Left ventricle myocardium inferior (tissue), 1 donor: ENCODE data around the gene INTS11. TPM values are rescaled to one million over a fixed set of nuclear protein-coding genes. Genes with fewer than 3 reads are reported as not detected.
A peak's percentile ranks its signal among the peaks of the same experiment; 100 is the strongest.

Experiments
- DNase-seq: peaks from one replicate; pipeline ENCODE4 v3.0.0-alpha.2; 2020
- H3K27ac ChIP-seq: fragments of 200-600 bp; replicated peaks from 2 replicates; pipeline ENCODE4 v1.8.0; 2021
- H3K27me3 ChIP-seq: fragments of 200-600 bp; 2 replicates; pipeline ENCODE4 v1.8.0; 2021; ENCODE audit warnings: low read depth
- H3K36me3 ChIP-seq: fragments of 200-600 bp; 2 replicates; pipeline ENCODE4 v1.8.0; 2021
- H3K4me1 ChIP-seq: fragments of 200-600 bp; 2 replicates; pipeline ENCODE4 v1.8.0; 2021
- H3K4me3 ChIP-seq: fragments of 200-600 bp; 2 replicates; pipeline ENCODE4 v1.8.0; 2021; ENCODE audit warnings: mild to moderate bottlenecking, moderate library complexity
- H3K9me3 ChIP-seq: fragments of 200-600 bp; replicated peaks from 2 replicates; pipeline ENCODE4 v1.8.0; 2021
- intact Hi-C: fragments of 100-400 bp; cut with micrococcal nuclease; formaldehyde crosslinking; loops from one replicate; pipeline ENCODE4 v1.11.0; 2022
- total RNA-seq: library from RNA; stranded (reverse); fragmentation: NEBNext Ultra II Directional; extraction: Animal tissue kit (Norgen Biotek cat#: 25700); gene quantifications from one replicate; pipeline ENCODE4 v1.2.1, GENCODE V29; 2021
- TF ChIP-seq, protein P1 (sequence below): fragments of 200-600 bp; IDR thresholded peaks from 2 replicates; pipeline ENCODE4 v1.8.0; 2021; ENCODE audit warnings: antibody characterized with exemption, mild to moderate bottlenecking, borderline replicate concordance
- donor health status: DM: no; HTN: yes; CAD: no; lungs with severe emphysema.

INTS11 gene
- total RNA-seq, 1 donor from 2014 or later: 70.1 TPM

DNA sequence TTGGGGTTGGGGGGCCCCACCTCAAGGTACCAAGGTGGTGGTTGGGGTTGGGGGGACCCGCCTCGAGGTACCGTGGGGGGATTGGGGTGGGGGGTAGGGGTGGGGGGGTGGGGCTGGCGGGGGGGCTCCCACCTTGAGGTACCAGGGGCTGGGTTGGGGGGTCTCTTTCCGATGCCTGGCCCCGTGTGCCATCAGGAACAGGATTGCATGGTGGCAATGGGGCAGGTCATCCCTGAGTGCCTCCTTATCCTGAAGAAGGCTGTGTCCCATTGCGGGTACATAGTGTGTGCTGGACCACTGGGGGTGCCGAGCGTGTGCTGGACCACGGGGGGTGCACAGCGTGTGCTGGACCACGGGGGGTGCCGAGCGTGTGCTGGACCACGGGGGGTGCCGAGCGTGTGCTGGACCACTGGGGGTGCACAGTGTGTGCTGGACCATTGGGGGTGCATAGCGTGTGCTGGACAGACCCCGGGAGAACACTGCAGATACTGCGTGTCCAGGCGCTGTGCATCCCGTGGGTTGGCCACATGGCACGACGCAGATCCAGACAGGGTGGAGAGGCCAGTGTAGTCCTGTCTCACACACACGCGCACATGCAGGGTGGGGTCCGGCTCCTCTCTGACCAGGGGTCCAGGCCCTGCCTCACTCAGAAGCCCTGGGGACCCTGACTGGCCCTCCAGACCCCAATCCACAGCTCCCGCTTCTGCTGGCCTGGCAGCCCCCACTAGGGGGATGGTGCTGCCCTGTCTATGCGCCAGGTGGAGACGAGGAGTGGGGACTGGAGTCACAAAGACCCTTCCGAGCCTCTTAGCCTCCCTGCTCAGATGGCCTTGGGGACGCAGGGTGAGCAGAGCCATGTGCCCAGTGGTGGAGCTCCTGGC lies 40.0 kb downstream of the INTS11 start:
- no peak overlapping the region for H3K27ac ChIP-seq
- H3K36me3 ChIP-seq: no peaks in the 10 kb centered on the region
- peaks cover 34% of the 10 kb centered on the region for H3K27me3 ChIP-seq
- TF ChIP-seq, protein P1, sequence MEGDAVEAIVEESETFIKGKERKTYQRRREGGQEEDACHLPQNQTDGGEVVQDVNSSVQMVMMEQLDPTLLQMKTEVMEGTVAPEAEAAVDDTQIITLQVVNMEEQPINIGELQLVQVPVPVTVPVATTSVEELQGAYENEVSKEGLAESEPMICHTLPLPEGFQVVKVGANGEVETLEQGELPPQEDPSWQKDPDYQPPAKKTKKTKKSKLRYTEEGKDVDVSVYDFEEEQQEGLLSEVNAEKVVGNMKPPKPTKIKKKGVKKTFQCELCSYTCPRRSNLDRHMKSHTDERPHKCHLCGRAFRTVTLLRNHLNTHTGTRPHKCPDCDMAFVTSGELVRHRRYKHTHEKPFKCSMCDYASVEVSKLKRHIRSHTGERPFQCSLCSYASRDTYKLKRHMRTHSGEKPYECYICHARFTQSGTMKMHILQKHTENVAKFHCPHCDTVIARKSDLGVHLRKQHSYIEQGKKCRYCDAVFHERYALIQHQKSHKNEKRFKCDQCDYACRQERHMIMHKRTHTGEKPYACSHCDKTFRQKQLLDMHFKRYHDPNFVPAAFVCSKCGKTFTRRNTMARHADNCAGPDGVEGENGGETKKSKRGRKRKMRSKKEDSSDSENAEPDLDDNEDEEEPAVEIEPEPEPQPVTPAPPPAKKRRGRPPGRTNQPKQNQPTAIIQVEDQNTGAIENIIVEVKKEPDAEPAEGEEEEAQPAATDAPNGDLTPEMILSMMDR: no peak
- no peaks in the 10 kb centered on the region for H3K9me3 ChIP-seq
- no peak for DNase-seq
- H3K4me1 ChIP-seq: peaks cover 11% of the 10 kb centered on the region
- no peak overlapping the region for H3K4me3 ChIP-seq
- intact Hi-C loops: no loop called here

DNA sequence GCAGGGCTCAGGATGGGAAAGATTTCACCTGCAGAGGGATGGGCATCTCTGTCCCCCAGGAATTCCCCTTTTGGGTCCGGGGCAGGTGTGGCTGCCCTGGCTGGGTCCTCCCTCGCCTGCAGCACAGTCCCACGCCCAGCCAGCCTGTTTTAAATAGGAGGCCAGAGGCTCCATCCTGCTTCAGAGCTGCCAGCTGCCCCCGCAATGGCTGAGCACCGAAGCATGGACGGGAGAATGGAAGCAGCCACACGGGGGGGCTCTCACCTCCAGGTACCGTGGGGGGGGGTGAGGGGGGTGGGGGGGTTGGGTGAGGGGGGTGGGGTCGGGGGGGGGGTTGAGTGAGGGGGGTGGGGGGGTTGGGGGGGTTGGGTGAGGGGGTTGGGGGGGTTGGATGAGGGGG lies 40.6 kb downstream of the INTS11 start:
- Histone ChIP-seq H3K27ac (no peak overlapping the region), H3K27me3 (peaks cover 34% of the 10 kb centered on the region), H3K36me3 (no peaks in the 10 kb centered on the region), H3K4me3 (no peak overlapping the region), H3K4me1 (peaks cover 11% of the 10 kb centered on the region), H3K9me3 (no peaks in the 10 kb centered on the region)
- TF ChIP-seq, protein P1: no peak
- DNase-seq: no peak
- intact Hi-C loops: no loop called here

DNA sequence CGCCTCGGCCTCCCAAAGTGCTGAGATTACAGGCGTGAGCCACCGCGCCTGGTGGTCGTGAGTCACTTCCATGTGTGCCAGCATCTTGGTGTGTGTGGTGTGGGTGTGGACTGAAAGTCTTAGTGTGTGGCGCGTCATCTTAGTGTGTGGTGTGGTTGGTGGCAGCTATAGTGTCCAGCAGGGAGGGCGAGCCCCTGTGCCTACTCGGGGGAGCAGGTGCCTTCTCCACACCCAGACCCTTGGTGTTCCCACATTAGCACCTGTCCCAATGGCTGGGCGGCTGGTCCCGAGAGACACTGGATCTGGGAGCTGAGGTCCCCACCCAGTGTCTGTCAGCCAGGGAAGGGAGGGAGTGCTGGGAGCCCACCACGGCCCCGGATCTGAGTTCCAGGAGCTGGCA lies 41.5 kb downstream of the INTS11 start:
- DNase-seq: no peak
- Histone ChIP-seq H3K36me3 (no peaks in the 10 kb centered on the region), H3K4me3 (no peak overlapping the region), H3K9me3 (no peaks in the 10 kb centered on the region), H3K27me3 (peaks cover 34% of the 10 kb centered on the region), H3K27ac (no peak overlapping the region), H3K4me1 (peaks cover 11% of the 10 kb centered on the region)
- intact Hi-C loops: no loop called here
- TF ChIP-seq, protein P1: no peak

DNA sequence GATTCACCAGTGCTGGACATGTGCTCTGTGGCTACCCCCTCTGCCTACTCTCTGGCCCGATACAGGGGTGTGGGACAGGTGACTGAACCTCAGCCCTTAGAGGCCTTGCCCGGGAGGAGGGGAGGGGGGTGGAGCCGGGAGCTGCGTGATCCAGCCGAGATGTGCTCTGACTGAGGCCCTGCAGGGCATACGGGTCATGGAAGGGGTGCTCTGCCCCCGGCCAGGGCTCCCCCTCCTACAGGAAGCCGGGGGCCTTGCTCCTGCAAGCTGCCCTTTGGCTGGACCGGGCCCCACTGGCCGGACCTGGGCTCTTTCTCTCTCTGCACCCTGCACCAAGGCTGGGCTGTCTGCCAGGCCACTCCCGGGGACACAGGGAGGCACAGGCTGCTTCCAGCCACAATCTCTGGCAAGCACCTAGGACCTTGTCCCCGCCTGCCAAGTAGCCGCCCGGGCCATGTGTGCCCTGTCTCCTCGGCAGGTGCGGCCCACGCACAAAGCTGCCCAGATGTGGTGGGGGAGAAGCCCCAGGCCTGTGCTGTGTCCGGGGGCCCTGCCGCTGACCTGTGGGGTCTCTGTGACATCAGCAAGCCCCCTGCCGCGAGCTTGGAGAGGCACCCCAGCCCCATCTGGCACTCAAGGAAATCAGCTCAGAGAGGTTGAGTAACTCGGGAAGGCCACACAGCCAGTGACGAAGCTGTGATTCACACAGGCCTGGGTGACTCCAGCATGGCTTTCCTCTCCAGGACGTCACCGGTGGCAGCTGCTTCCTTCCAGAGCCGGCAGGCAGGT lies 42.7 kb downstream of the INTS11 start:
- peak; percentile 85 for DNase-seq
- Histone ChIP-seq H3K27ac (peak overlapping the region; percentile 68), H3K27me3 (peaks cover 23% of the 10 kb centered on the region), H3K9me3 (no peaks in the 10 kb centered on the region), H3K4me3 (no peak overlapping the region), H3K36me3 (no peaks in the 10 kb centered on the region), H3K4me1 (peaks cover 11% of the 10 kb centered on the region)
- intact Hi-C loops: no loop called here
- TF ChIP-seq, protein P1: no peak

DNA sequence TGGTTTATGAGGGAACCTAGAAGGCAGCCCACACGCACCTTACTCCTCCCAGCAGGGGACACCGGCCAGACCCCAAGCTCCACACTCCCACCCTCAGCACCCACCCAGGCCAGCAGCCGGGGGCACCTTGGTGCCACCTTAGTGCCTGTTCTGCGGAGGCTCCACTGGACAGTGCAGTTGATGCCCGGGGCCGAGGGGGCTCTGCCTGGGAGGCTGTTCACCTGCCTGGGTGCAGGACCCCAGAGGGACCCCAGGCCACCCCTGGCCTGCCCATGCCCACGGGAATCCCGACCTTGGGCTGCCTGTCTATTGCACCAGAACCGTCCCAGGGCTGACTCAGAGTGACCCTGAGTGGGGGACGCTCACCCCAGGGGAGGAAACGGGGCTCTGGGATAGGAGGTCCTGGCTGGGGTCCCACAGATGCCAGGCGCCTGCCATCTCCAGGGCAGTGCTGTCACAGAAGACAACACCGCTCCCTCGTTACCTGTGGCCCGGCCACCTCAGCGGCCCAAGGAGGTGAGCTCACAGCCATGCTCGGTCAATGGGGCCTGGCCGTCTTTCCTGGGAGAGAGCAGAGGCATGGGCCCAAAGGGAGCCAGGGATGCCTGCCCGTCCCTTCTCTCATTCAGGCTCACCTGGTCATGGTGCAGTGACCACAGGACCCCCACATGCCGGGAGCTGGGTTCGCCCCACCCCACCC lies 43.5 kb downstream of the INTS11 start:
- H3K4me3 ChIP-seq: no peak overlapping the region
- DNase-seq: no peak
- no peaks in the 10 kb centered on the region for H3K36me3 ChIP-seq
- H3K27me3 ChIP-seq: peaks cover 15% of the 10 kb centered on the region
- peak overlapping the region; percentile 68 for H3K27ac ChIP-seq
- peaks cover 11% of the 10 kb centered on the region for H3K4me1 ChIP-seq
- H3K9me3 ChIP-seq: no peaks in the 10 kb centered on the region
- intact Hi-C loops: no loop called here
- TF ChIP-seq, protein P1: no peak
